Measurements from ENCODE around the gene GGT6.

The GGT6 gene

GRCh38 chr17:4533523-4534504, 26.6 kb downstream of the GGT6 start:
- no peak overlapping the region for H3K4me3 ChIP-seq (ENCODE audit: low read length)
- DNase-seq (ENCODE audit: low read depth, low spot score): peak; percentile 51

GRCh38 chr17:4532860-4533522, 27.4 kb downstream of the GGT6 start:
- H3K4me3 ChIP-seq (ENCODE audit: low read length): no peak overlapping the region
- DNase-seq (ENCODE audit: low read depth, low spot score): no peak

GRCh38 chr17:4531988-4532736, 28.2 kb downstream of the GGT6 start:
- H3K4me3 ChIP-seq (ENCODE audit: low read length): no peak overlapping the region
- no peak for DNase-seq (ENCODE audit: low read depth, low spot score)

- no peak overlapping the region for H3K4me3 ChIP-seq (ENCODE audit: low read length)
- DNase-seq (ENCODE audit: low read depth, low spot score): no peak
These were observed 29.3 kb downstream of the GGT6 start for GRCh38 chr17:4530799-4531730.

GRCh38 chr17:4529533-4530152, 30.7 kb downstream of the GGT6 start:
- H3K4me3 ChIP-seq (ENCODE audit: low read length): no peak overlapping the region
- no peak for DNase-seq (ENCODE audit: low read depth, low spot score)

- no peak for DNase-seq (ENCODE audit: low read depth, low spot score)
- H3K4me3 ChIP-seq (ENCODE audit: low read length): no peak overlapping the region
These were observed 32.7 kb downstream of the GGT6 start for GRCh38 chr17:4527566-4528125.

GRCh38 chr17:4527134-4527533, 33.2 kb downstream of the GGT6 start:
- no peak for DNase-seq (ENCODE audit: low read depth, low spot score)
- H3K4me3 ChIP-seq (ENCODE audit: low read length): no peak overlapping the region

- no peak overlapping the region for H3K4me3 ChIP-seq (ENCODE audit: low read length)
- DNase-seq (ENCODE audit: low read depth, low spot score): no peak
These were observed 34.5 kb downstream of the GGT6 start for GRCh38 chr17:4525691-4526397.

DNA sequence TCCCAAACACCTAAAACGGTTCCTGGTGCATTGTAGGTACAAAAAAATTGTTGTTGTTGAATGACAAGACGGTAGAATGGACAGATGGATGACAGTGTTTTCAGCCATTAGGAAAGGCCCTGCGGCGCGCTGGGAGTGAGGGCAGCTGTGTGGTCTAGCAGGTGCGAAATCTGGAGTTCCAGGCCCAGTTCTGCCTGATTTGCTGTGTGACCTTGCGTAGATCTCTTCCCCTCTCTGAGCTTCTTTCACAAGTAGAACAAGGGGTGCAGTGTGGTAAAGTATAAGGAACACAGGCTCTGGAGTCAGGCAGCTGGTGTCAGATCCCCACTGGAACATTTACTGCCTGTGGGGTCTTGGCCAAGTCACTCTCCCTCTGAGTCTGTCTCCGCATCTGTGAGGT, 36.4 kb downstream of the GGT6 start:
- H3K4me3 ChIP-seq (ENCODE audit: low read length): no peak overlapping the region
- DNase-seq (ENCODE audit: low read depth, low spot score): no peak

DNA sequence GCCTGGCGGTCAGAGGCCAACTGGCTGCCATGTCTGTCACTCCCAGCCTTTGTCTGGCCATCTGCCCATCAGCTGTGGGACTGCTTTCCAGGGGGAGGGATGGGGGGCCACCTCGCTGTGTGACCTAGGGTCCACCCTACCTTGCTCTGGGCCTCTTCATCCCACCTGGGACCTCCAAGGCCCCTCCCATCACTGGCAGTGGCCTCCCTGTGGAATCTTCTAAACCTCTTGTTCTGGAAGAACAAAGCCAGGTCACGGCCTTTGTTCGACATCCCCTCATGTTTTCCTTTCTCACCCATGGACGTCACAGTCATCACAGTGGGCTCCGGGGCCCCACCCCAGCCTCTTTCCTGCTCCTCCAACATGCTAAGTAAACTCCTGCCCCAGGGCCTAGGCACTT, 37.7 kb downstream of the GGT6 start:
- no peak overlapping the region for H3K4me3 ChIP-seq (ENCODE audit: low read length)
- no peak for DNase-seq (ENCODE audit: low read depth, low spot score)

GRCh38 chr17:4520894-4521600, 39.3 kb downstream of the GGT6 start:
- H3K4me3 ChIP-seq (ENCODE audit: low read length): no peak overlapping the region
- no peak for DNase-seq (ENCODE audit: low read depth, low spot score)

- no peak for DNase-seq (ENCODE audit: low read depth, low spot score)
- H3K4me3 ChIP-seq (ENCODE audit: low read length): no peak overlapping the region
These were observed 40.1 kb downstream of the GGT6 start for GRCh38 chr17:4520060-4520893.

DNA sequence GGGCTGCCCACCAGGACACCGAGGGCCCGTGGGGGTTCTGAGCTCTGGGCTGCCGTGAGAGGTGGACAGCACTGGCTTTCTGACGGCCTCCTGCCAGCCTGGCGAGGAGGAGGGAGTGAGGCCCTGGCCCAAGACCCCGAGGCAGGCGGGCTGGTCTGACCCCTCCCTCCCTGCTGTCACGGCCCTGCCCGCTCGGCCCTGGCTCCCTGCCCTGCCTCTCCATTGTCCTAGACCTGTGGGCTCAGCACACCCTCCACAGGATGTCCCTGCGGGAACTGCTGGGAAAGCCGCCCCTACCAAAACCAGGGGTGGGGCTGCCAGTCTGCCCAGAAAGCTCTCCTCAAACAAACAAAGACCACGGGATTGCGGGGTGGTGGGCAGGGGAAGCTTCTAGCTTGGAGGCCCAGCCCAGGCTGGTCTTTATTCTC, 41.0 kb downstream of the GGT6 start:
- DNase-seq (ENCODE audit: low read depth, low spot score): no peak
- H3K4me3 ChIP-seq (ENCODE audit: low read length): no peak overlapping the region

- no peak for DNase-seq (ENCODE audit: low read depth, low spot score)
- H3K4me3 ChIP-seq (ENCODE audit: low read length): no peak overlapping the region
These were observed 41.5 kb downstream of the GGT6 start for GRCh38 chr17:4518901-4519300.

- no peak overlapping the region for H3K4me3 ChIP-seq (ENCODE audit: low read length)
- no peak for DNase-seq (ENCODE audit: low read depth, low spot score)
These were observed 43.6 kb downstream of the GGT6 start for GRCh38 chr17:4516735-4517134.

DNA sequence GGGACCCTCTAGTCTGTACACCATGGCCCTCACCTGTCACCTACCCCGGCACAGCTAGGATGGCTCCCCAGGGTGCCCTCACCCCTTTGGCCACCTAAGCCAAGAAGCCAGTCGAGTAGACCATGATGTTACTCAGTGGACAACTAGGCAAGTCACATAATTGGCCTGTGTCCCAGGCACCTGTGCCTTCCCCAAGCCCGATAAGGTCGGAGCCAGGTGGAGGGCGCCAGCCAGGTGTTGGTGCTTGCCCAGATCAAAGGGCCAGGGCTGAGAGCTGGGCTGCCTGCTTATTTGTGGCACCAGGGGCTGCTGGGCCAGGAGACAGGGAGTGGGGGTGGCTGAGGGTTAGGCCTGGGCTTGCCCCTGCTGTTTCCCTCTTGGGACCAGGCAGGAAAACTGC, 44.9 kb downstream of the GGT6 start:
- H3K4me3 ChIP-seq (ENCODE audit: low read length): no peak overlapping the region
- no peak for DNase-seq (ENCODE audit: low read depth, low spot score)

All from Jurkat, Clone E6-1 (cell line).